H1 (cell line): ENCODE measurements around the gene ADD3. TPM values are rescaled to one million over a fixed set of nuclear protein-coding genes. Genes with fewer than 3 reads are reported as not detected.

ENCODE experiments used
- CTCF ChIA-PET: fragments of 300-600 bp; sonication (Branson Sonifier 250); formaldehyde crosslinking; loops from one replicate; lab custom pipeline; 2021; ENCODE audit not compliant: partially characterized antibody; lab: Charles Lee
- POLR2A ChIA-PET: fragments of 300-600 bp; sonication (Branson Sonifier 250); formaldehyde crosslinking; loops from one replicate; lab custom pipeline; 2021; ENCODE audit warnings: inconsistent platforms; ENCODE audit not compliant: partially characterized antibody; lab: Charles Lee
- DNase-seq, 2 experiments: peaks; one replicate each; pipeline versions ENCODE4 v3.0.0 to v3.0.0-alpha.2; 2010 to 2022; ENCODE audit warnings: low spot score in 2 of 2, low read depth in 1 of 2, mixed read lengths in 1 of 2
- FAIRE-seq: peaks from 2 replicates; lab custom pipeline; 2011; peaks lifted over from hg19 to GRCh38; lab: Jason Lieb, UNC
- H2AFZ ChIP-seq: 2 replicates; pipeline ENCODE4 v1.8.1; 2012; ENCODE audit warnings: low read length, inconsistent platforms
- H2AK5ac ChIP-seq: 2 replicates; pipeline ENCODE4 v1.6.1; 2013; ENCODE audit warnings: low read depth, low read length
- H2BK120ac ChIP-seq: replicated peaks from 2 replicates; pipeline ENCODE3; 2013; ENCODE audit warnings: low read depth, low read length, inconsistent platforms
- H2BK12ac ChIP-seq: 2 replicates; pipeline ENCODE4 v1.6.1; 2013; ENCODE audit warnings: low read depth, low read length
- H2BK15ac ChIP-seq: 2 replicates; pipeline ENCODE4 v1.6.1; 2013; ENCODE audit warnings: low read length
- H2BK20ac ChIP-seq: 2 replicates; pipeline ENCODE4 v1.6.1; 2013; ENCODE audit warnings: low read length
- H2BK5ac ChIP-seq: 2 replicates; pipeline ENCODE4 v1.6.1; 2013; ENCODE audit warnings: low read depth, low read length
- H3K14ac ChIP-seq: 2 replicates; pipeline ENCODE4 v1.6.1; 2013; ENCODE audit warnings: inconsistent platforms; ENCODE audit not compliant: insufficient read length
- H3K18ac ChIP-seq: 2 replicates; pipeline ENCODE4 v1.6.1; 2013; ENCODE audit warnings: low read length; ENCODE audit errors: extremely low read depth
- H3K23ac ChIP-seq: 2 replicates; pipeline ENCODE4 v1.6.1; 2013; ENCODE audit warnings: inconsistent platforms; ENCODE audit not compliant: insufficient read length
- H3K23me2 ChIP-seq: 2 replicates; pipeline ENCODE4 v1.6.1; 2013; ENCODE audit warnings: low read depth, low read length
- H3K27ac ChIP-seq: 2 replicates; pipeline ENCODE4 v1.6.1; 2011; ENCODE audit warnings: low read depth, low read length, inconsistent platforms
- H3K27me3 ChIP-seq, 4 experiments: replicated peaks in 1 of 4; 1 replicate in 1 of 4; 2 replicates in 3 of 4; pipeline versions ENCODE4 v1.6.1 to v1.8.1; 2011 to 2013; ENCODE audit warnings: low read length in 3 of 4, mild to moderate bottlenecking in 3 of 4, inconsistent platforms in 2 of 4, mixed read lengths in 2 of 4, moderate library complexity in 1 of 4; ENCODE audit not compliant: control insufficient read depth in 3 of 4, insufficient read depth in 3 of 4; ENCODE audit errors: extremely low read depth in 1 of 4
- H3K36me3 ChIP-seq, 4 experiments: 2 replicates each; pipeline versions ENCODE4 v1.6.1 to v1.8.1; 2011 to 2013; ENCODE audit warnings: mild to moderate bottlenecking in 4 of 4, low read length in 3 of 4, moderate library complexity in 2 of 4, control low read depth in 1 of 4, inconsistent platforms in 1 of 4; ENCODE audit not compliant: insufficient read depth in 4 of 4, control insufficient read depth in 2 of 4
- H3K4ac ChIP-seq: replicated peaks from 2 replicates; pipeline ENCODE3; 2013; ENCODE audit warnings: low read length, low read depth, mixed read lengths, inconsistent platforms; ENCODE audit not compliant: insufficient read length
- H3K4me1 ChIP-seq, 4 experiments: replicated peaks in 1 of 4; 1 replicate in 1 of 4; 2 replicates in 3 of 4; pipeline versions ENCODE4 v1.6.1 to v1.8.1; 2011 to 2013; ENCODE audit warnings: low read length in 3 of 4, inconsistent platforms in 2 of 4, mixed read lengths in 1 of 4; ENCODE audit not compliant: insufficient read depth in 4 of 4, control insufficient read depth in 3 of 4
- H3K4me2 ChIP-seq, 2 experiments: 2 replicates each; pipeline versions ENCODE4 v1.6.1 to v1.8.1; 2011 to 2013; ENCODE audit warnings: low read depth in 2 of 2, low read length in 2 of 2, control low read depth in 1 of 2, inconsistent platforms in 1 of 2, mild to moderate bottlenecking in 1 of 2; ENCODE audit not compliant: insufficient read depth in 1 of 2
- H3K4me3 ChIP-seq, 4 experiments: fragments of 200-600, 300-600 bp in 1 of 4; sonication (generic), shearing (Covaris generic), sonication (Bioruptor Twin) in 1 of 4; 2 replicates each; pipeline versions ENCODE4 v1.5.1 to v1.8.1; 2011 to 2016; ENCODE audit warnings: low read length in 4 of 4, low read depth in 3 of 4, control low read depth in 2 of 4, inconsistent platforms in 2 of 4, mild to moderate bottlenecking in 2 of 4, mixed read lengths in 1 of 4, moderate library complexity in 1 of 4; ENCODE audit not compliant: insufficient read depth in 2 of 4; ENCODE audit errors: extremely low read depth in 1 of 4
- H3K56ac ChIP-seq: replicated peaks from 2 replicates; pipeline ENCODE3; 2013; ENCODE audit warnings: low read depth, mild to moderate bottlenecking, mixed read lengths, low read length, inconsistent platforms; ENCODE audit not compliant: insufficient read length
- H3K79me1 ChIP-seq: 2 replicates; pipeline ENCODE4 v1.6.1; 2013; ENCODE audit warnings: low read depth, low read length, control low read depth
- H3K79me2 ChIP-seq, 2 experiments: 2 replicates each; pipeline versions ENCODE4 v1.6.1 to v1.8.1; 2012 to 2013; ENCODE audit warnings: low read length in 2 of 2, mild to moderate bottlenecking in 2 of 2, inconsistent platforms in 1 of 2; ENCODE audit not compliant: insufficient read depth in 2 of 2, control insufficient read depth in 1 of 2
- H3K9ac ChIP-seq, 4 experiments: replicated peaks in 1 of 4; 1 replicate in 1 of 4; 2 replicates in 3 of 4; pipeline versions ENCODE4 v1.6.1 to v1.8.1; 2011 to 2013; ENCODE audit warnings: low read depth in 3 of 4, low read length in 3 of 4, control low read depth in 2 of 4, mild to moderate bottlenecking in 2 of 4, moderate library complexity in 2 of 4, inconsistent platforms in 1 of 4; ENCODE audit errors: extremely low read depth in 1 of 4
- H3K9me3 ChIP-seq, 2 experiments: 2 replicates each; pipeline versions ENCODE4 v1.6.1 to v1.8.1; 2012 to 2013; ENCODE audit warnings: mild to moderate bottlenecking in 2 of 2, moderate library complexity in 2 of 2, control low read depth in 1 of 2, inconsistent platforms in 1 of 2, low read depth in 1 of 2, low read length in 1 of 2, mixed read lengths in 1 of 2; ENCODE audit not compliant: insufficient read depth in 2 of 2
- H4K20me1 ChIP-seq, 2 experiments: replicated peaks in 1 of 2; 2 replicates each; pipeline versions ENCODE3 to v1.8.1; 2011 to 2013; ENCODE audit warnings: inconsistent platforms in 2 of 2, low read length in 2 of 2, mild to moderate bottlenecking in 1 of 2; ENCODE audit not compliant: insufficient read depth in 2 of 2, control insufficient read depth in 1 of 2
- H4K5ac ChIP-seq: 2 replicates; pipeline ENCODE4 v1.6.1; 2013; ENCODE audit warnings: low read length, low read depth, mixed read lengths, inconsistent platforms; ENCODE audit not compliant: insufficient read length
- H4K8ac ChIP-seq: 2 replicates; pipeline ENCODE4 v1.8.0; 2013; ENCODE audit warnings: mild to moderate bottlenecking, moderate library complexity, low read length, inconsistent platforms; ENCODE audit not compliant: insufficient read depth; ENCODE audit errors: extremely low read depth
- H4K91ac ChIP-seq: replicated peaks from 2 replicates; pipeline ENCODE3; 2013; ENCODE audit warnings: low read length, mixed read lengths, inconsistent platforms; ENCODE audit not compliant: insufficient read length
- BCL11A ChIP-seq, 2 experiments: IDR thresholded peaks; one replicate each; pipeline ENCODE4 v1.6.1; 2011; ENCODE audit warnings: low read depth in 2 of 2, low read length in 2 of 2, mild to moderate bottlenecking in 2 of 2
- FOSL1 ChIP-seq: IDR thresholded peaks from 2 replicates; pipeline ENCODE4 v1.6.1; 2011; ENCODE audit warnings: mild to moderate bottlenecking, low read depth, low read length, moderate library complexity; ENCODE audit not compliant: insufficient read depth
- JUN ChIP-seq: IDR thresholded peaks from 2 replicates; pipeline ENCODE4 v1.6.1; 2011; ENCODE audit warnings: low read depth, mild to moderate bottlenecking, improper control_type of control experiment, low read length
- KDM1A ChIP-seq: fragments of 200-600, 300-600 bp; sonication (generic); IDR thresholded peaks from 2 replicates; pipeline ENCODE4 v1.7.1; 2016; ENCODE audit warnings: mild to moderate bottlenecking, low read length, borderline replicate concordance
- MAX ChIP-seq: IDR thresholded peaks from 2 replicates; pipeline ENCODE4 v1.6.1; 2012; ENCODE audit warnings: inconsistent platforms
- RNF2 ChIP-seq: fragments of 200-900, 300-1000 bp; sonication (generic); IDR thresholded peaks from 2 replicates; pipeline ENCODE4 v1.7.1; 2016; ENCODE audit warnings: borderline replicate concordance, low read depth, mild to moderate bottlenecking, antibody characterized with exemption, low read length; ENCODE audit not compliant: poor library complexity, severe bottlenecking; ENCODE audit errors: missing control alignments
- SIN3A ChIP-seq, 2 experiments: IDR thresholded peaks in 1 of 2; conservative IDR thresholded peaks in 1 of 2; 2 replicates each; pipeline ENCODE4 v1.6.1; 2011 to 2012; ENCODE audit warnings: low read length in 2 of 2, improper control_type of control experiment in 1 of 2, low read depth in 1 of 2, mild to moderate bottlenecking in 1 of 2
- WGBS, 2 experiments: shearing (Covaris generic) in 1 of 2; methylation state at CpG; one replicate each; pipeline versions ENCODE4 v1.1.6 to v1.1.7; 2013 to 2015; ENCODE audit warnings: low lambda C conversion rate in 2 of 2, mixed read lengths in 2 of 2, inconsistent platforms in 1 of 2, low coverage in 1 of 2, missing lambda C conversion rate in 1 of 2; ENCODE audit not compliant: insufficient replicate concordance in 2 of 2, insufficient coverage in 1 of 2, insufficient read length in 1 of 2; ENCODE audit errors: extremely low coverage in 1 of 2, missing lambda C conversion rate in 1 of 2; 5-methylcytosine and 5-hydroxymethylcytosine counted together
- polyA plus RNA-seq, 7 experiments: library from polyadenylated mRNA; depleted of rRNA in 3 of 7; stranded (reverse) in 5 of 7; unstranded in 2 of 7; fragments of >200 nt in 5 of 7; fragments of 200-250 nt in 2 of 7; gene quantifications; 1 replicate in 5 of 7; 2 replicates in 1 of 7; 4 replicates in 1 of 7; pipeline versions ENCODE4 v1.2.1 to v1.2.3, GENCODE V29; 2011 to 2013; ENCODE audit warnings: missing spikeins in 2 of 7, mixed read lengths in 2 of 7
- total RNA-seq: library from RNA; stranded (reverse); fragmentation: NEBNext Ultra II Directional; extraction: Animal tissue kit (Norgen Biotek cat#: 25700); gene quantifications from 2 replicates; pipeline ENCODE4 v1.2.1, GENCODE V29; 2021

ADD3 gene
- total and polyA plus RNA-seq, 2 of the 8 experiments (the other 6 are each of a cell fraction or from before 2014, with no cell fraction given): 44.7 to 85.6 TPM

GRCh38 chr10:109968953-109969759 lies 38.6 kb upstream of the ADD3 start:
- peaks cover 0 to 15% (median 3%) of the 10 kb centered on the region in 4 experiments; a peak in 4 of 7 replicates for H3K4me1 ChIP-seq
- no peak overlapping the region for H4K8ac ChIP-seq
- no peak overlapping the region for H3K4me2 ChIP-seq
- no peak overlapping the region for H4K5ac ChIP-seq
- H2BK20ac ChIP-seq: 0 out of 2 replicates have a peak overlapping the region, but pooled peaks have one; percentile 13
- CTCF ChIA-PET: interaction anchor here (0.7 to 3.5 kb wide), 10 partner anchors 7 to 1309 kb away, joined by 3 to 28 read pairs (median 3); no protein-coding TSS in a partner anchor
- no peak overlapping the region for H2BK120ac ChIP-seq
- H2AFZ ChIP-seq: peak overlapping the region; percentile 25; the same call in 1 of the 2 replicates
- H3K4me3 ChIP-seq: 0 out of 8 replicates have a peak overlapping the region, but pooled peaks of 1 of the 4 experiments have one; percentile 3
- H3K27ac ChIP-seq: no peak overlapping the region
- H3K23me2 ChIP-seq: no peaks in the 10 kb centered on the region
- H2AK5ac ChIP-seq: no peak overlapping the region
- H3K23ac ChIP-seq: no peak overlapping the region
- POLR2A ChIA-PET: interaction anchor here (1.3 kb wide), 1 partner anchor 9 kb away, joined by 3 read pairs; no protein-coding TSS in a partner anchor
- DNase-seq (no peak), FAIRE-seq (no peak)
- no peaks in the 10 kb centered on the region for H3K9me3 ChIP-seq
- no peaks in the 10 kb centered on the region for H3K27me3 ChIP-seq
- no peaks in the 10 kb centered on the region for H3K79me2 ChIP-seq
- H2BK12ac ChIP-seq: 0 out of 2 replicates have a peak overlapping the region, but pooled peaks have one; percentile 18
- no peaks in the 10 kb centered on the region for H3K36me3 ChIP-seq
- no peaks in the 10 kb centered on the region for H3K79me1 ChIP-seq
- H3K56ac ChIP-seq: no peak overlapping the region
- H2BK5ac ChIP-seq: no peak overlapping the region
- no peak overlapping the region for H4K91ac ChIP-seq
- no peak overlapping the region for H3K18ac ChIP-seq
- H2BK15ac ChIP-seq: no peak overlapping the region
- 90% methylated on average over 14 of the region's 14 CpGs; no CpG with 5 or more reads in 1 of the 2 experiments for WGBS, 2 experiments
- no peak overlapping the region for H3K9ac ChIP-seq
- no peak overlapping the region for H3K4ac ChIP-seq
- no peak overlapping the region for H3K14ac ChIP-seq
- no peaks in the 10 kb centered on the region for H4K20me1 ChIP-seq
- TF ChIP-seq RNF2: no peak
- no peak for TF ChIP-seq SIN3A (conservative IDR thresholded peaks at IDR 0.05 in 1 of 2, IDR thresholded peaks at IDR 0.05 in 1 of 2; ENCODE audit: low read depth in 1 of 2, low read length in 2 of 2)
- TF ChIP-seq MAX: no peak
- TF ChIP-seq KDM1A: no peak
- TF ChIP-seq BCL11A (IDR thresholded peaks at IDR 0.05; ENCODE audit: low read depth in 2 of 2, low read length in 2 of 2): no peak
- no peak for TF ChIP-seq FOSL1
- TF ChIP-seq JUN: no peak
